ENCODE results near the gene FKBP14.

The FKBP14 gene

DNA sequence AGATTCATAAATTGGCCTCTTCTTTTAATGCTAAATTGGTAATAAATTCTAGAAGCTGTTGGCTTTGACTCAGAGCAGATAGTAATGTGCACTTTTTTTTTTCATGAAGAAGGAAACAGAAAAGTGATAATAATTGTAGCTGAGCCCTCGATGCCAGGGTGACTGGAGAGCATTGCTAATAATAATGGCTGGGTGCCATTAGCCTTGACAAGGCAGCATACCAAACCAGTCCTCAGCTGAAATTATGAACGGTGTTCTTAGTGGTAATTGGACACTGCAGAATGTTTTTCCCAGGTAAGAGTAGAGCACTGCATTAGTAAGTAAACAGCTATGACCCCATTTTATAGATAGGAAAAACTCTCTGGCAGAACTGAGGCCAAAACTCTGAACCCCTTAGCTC, 20.6 kb upstream of the FKBP14 start:
- TF ChIP-seq, protein P1, sequence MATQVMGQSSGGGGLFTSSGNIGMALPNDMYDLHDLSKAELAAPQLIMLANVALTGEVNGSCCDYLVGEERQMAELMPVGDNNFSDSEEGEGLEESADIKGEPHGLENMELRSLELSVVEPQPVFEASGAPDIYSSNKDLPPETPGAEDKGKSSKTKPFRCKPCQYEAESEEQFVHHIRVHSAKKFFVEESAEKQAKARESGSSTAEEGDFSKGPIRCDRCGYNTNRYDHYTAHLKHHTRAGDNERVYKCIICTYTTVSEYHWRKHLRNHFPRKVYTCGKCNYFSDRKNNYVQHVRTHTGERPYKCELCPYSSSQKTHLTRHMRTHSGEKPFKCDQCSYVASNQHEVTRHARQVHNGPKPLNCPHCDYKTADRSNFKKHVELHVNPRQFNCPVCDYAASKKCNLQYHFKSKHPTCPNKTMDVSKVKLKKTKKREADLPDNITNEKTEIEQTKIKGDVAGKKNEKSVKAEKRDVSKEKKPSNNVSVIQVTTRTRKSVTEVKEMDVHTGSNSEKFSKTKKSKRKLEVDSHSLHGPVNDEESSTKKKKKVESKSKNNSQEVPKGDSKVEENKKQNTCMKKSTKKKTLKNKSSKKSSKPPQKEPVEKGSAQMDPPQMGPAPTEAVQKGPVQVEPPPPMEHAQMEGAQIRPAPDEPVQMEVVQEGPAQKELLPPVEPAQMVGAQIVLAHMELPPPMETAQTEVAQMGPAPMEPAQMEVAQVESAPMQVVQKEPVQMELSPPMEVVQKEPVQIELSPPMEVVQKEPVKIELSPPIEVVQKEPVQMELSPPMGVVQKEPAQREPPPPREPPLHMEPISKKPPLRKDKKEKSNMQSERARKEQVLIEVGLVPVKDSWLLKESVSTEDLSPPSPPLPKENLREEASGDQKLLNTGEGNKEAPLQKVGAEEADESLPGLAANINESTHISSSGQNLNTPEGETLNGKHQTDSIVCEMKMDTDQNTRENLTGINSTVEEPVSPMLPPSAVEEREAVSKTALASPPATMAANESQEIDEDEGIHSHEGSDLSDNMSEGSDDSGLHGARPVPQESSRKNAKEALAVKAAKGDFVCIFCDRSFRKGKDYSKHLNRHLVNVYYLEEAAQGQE (IDR thresholded peaks at IDR 0.05; ENCODE audit: insufficient replicate concordance, low read depth), result no peak
- TF ChIP-seq SPI1 (IDR thresholded peaks at IDR 0.05; ENCODE audit: borderline replicate concordance, low read depth) (no peak), GABPA (IDR thresholded peaks at IDR 0.05; ENCODE audit: low read depth) (no peak), POLR2AphosphoS5 (IDR thresholded peaks at IDR 0.05; ENCODE audit: low read depth) (no peak)
- H3K27ac ChIP-seq (replicated peaks), result no peak overlapping the region
- no peak for DNase-seq (ENCODE audit: low read depth in 1 of 2, low spot score in 1 of 2)
- no peak overlapping the region for H3K4me3 ChIP-seq (replicated peaks; ENCODE audit: insufficient read depth, low read length)
- H3K27me3 ChIP-seq (ENCODE audit: insufficient read depth, poor library complexity, severe bottlenecking), result no peaks in the 10 kb centered on the region

DNA sequence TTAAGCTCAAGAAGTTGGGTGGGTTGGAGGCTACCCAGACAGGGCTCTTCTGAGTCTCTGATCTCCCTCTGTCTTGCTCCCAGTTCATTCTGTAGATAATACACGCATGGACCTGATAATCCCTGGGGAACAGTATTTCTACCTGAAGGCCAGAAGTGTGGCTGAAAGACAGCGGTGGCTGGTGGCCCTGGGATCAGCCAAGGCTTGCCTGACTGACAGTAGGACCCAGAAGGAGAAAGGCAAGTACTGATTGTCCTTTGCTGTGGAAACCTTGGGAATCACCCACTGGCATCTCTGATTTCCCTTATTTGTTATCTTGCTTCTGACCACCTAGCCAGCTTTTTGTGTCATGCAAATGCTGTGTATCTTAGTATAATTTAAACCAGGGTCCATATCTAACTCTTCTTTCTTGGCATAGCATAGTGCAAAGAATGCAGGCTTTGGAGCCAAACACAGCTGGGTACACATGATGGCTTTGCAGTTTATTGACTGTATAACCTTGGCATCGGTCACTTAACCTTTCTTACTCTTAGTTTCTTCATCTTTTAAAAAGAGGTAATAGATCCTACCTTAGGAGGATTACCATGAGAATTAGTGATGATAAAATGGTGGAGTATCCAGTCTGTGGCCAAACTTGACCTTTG, 19.7 kb upstream of the FKBP14 start:
- no peak for TF ChIP-seq POLR2AphosphoS5 (IDR thresholded peaks at IDR 0.05; ENCODE audit: low read depth)
- TF ChIP-seq, protein P1 (IDR thresholded peaks at IDR 0.05; ENCODE audit: insufficient replicate concordance, low read depth), result no peak
- no peak overlapping the region for H3K4me3 ChIP-seq (replicated peaks; ENCODE audit: insufficient read depth, low read length)
- DNase-seq (ENCODE audit: low read depth in 1 of 2, low spot score in 1 of 2), result no peak
- no peaks in the 10 kb centered on the region for H3K27me3 ChIP-seq (ENCODE audit: insufficient read depth, poor library complexity, severe bottlenecking)
- H3K27ac ChIP-seq (replicated peaks), result no peak overlapping the region

DNA sequence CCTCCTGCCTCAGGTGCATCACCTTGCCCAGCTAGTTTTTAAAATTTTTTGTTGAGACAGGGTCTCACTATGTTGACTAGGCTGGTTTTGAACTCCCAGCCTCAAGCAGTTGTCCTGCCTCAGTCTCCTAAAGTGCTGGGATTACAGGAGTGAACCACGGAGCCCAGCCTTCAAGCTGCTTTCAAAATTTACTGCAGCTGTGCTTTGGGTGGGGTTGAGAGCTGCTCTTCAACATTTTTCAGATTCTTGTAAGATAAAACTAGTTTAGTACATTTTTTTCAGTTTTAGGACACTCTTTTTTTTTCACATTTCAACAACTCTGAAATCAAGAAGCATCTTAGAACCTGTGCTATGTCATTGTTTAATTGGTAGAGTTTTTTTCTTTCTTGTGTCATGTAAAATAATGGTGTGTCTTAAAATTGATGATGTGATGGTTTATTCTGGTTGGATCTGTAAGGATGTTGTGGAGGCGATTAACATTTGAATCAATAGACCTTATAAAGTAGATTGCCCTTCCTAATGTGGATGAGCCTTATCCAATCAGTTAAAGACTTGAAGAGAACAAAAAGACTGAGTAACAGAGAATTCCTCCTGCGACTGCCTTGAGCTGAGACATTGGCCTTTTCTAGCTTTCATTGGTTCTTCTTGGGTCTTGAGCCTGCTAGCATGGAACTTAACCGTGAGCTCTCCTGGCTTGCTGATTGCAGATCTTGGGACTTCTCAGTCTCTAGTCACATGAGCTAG, 15.2 kb upstream of the FKBP14 start:
- Histone ChIP-seq H3K4me3 (replicated peaks; ENCODE audit: insufficient read depth, low read length) (no peak overlapping the region), H3K27me3 (ENCODE audit: insufficient read depth, poor library complexity, severe bottlenecking) (no peaks in the 10 kb centered on the region), H3K27ac (replicated peaks) (no peak overlapping the region)
- no peak for DNase-seq (ENCODE audit: low read depth in 1 of 2, low spot score in 1 of 2)
- TF ChIP-seq CTCF (IDR thresholded peaks at IDR 0.05; ENCODE audit: insufficient read depth, low read length) (no peak), GABPA (IDR thresholded peaks at IDR 0.05; ENCODE audit: low read depth) (no peak), POLR2AphosphoS5 (IDR thresholded peaks at IDR 0.05; ENCODE audit: low read depth) (no peak), SPI1 (IDR thresholded peaks at IDR 0.05; ENCODE audit: borderline replicate concordance, low read depth) (no peak)
- TF ChIP-seq, protein P1 (IDR thresholded peaks at IDR 0.05; ENCODE audit: insufficient replicate concordance, low read depth), result no peak

DNA sequence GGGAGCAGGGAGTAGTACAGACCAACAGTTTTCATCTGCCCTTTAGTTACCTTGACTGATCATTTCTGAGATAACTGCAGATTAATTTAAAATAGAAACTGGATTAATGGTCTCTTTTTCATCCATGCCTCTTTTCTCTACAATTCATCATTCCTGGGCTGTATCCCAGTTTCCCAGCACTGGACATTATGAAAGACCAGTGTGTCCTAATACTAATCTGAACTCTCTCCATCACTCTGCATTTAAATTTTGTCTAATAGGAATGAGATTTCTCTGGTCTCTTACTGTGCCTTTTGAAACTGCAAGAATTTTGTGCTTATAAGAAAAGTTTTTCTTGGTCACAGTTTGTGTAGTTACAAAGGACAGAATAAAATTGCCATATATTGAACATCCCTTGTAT, 14.4 kb upstream of the FKBP14 start:
- TF ChIP-seq, protein P1 (IDR thresholded peaks at IDR 0.05; ENCODE audit: insufficient replicate concordance, low read depth), result no peak
- TF ChIP-seq GABPA (IDR thresholded peaks at IDR 0.05; ENCODE audit: low read depth), result no peak
- TF ChIP-seq SPI1 (IDR thresholded peaks at IDR 0.05; ENCODE audit: borderline replicate concordance, low read depth), result no peak
- TF ChIP-seq CTCF (IDR thresholded peaks at IDR 0.05; ENCODE audit: insufficient read depth, low read length), result no peak
- no peak for TF ChIP-seq POLR2AphosphoS5 (IDR thresholded peaks at IDR 0.05; ENCODE audit: low read depth)
- H3K27ac ChIP-seq (replicated peaks), result no peak overlapping the region

More for the DNA sequence above, 14.4 kb upstream of the FKBP14 start:
- Histone ChIP-seq H3K4me3 (replicated peaks; ENCODE audit: insufficient read depth, low read length) (no peak overlapping the region), H3K27me3 (ENCODE audit: insufficient read depth, poor library complexity, severe bottlenecking) (no peaks in the 10 kb centered on the region)
- no peak for DNase-seq (ENCODE audit: low read depth in 1 of 2, low spot score in 1 of 2)
